Measurements from ENCODE around the gene REN.

Gene REN

DNA sequence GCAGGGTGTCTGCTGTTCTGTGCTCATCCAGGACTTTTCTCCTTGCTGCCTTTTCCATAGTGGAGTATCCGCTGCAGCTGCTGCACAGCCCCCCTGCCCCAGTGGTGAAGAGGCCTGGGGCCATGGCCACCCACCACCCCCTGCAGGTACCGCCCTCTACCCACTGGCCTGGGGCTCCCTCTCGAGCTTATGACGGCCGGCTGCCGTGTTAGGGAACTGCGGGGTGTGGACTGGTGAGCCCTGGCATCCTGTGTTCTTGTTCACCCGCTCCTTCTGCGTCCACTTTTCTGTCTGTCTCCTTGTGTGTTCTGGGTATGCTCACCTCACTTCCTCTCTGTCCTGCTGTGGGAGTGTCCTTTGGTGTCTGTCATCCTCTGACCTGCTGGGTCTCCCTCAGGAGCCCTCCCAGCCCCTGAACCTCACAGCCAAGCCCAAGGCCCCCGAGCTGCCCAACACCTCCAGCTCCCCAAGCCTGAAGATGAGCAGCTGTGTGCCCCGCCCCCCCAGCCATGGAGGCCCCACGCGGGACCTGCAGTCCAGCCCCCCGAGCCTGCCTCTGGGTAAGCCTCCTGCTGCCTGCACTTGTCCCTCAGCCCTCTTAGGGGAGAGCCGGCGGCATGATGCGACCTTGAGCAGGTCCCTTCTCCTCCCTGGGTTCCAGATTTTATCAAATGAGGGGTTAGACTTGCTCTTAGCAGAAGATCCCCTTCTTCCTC is 44.1 kb downstream of the REN start:
- H3K27me3 Mint-ChIP-seq (ENCODE audit: low read depth, poor library complexity) = no peaks in the 10 kb centered on the region
- H3K27ac Mint-ChIP-seq = no peak overlapping the region
- H3K4me1 Mint-ChIP-seq = peaks cover 28% of the 10 kb centered on the region
- no peaks in the 10 kb centered on the region for H3K9me3 Mint-ChIP-seq
- H3K36me3 Mint-ChIP-seq (ENCODE audit: low read depth) = peaks cover 59% of the 10 kb centered on the region
- DNase-seq = no peak
- TF ChIP-seq, protein P1, sequence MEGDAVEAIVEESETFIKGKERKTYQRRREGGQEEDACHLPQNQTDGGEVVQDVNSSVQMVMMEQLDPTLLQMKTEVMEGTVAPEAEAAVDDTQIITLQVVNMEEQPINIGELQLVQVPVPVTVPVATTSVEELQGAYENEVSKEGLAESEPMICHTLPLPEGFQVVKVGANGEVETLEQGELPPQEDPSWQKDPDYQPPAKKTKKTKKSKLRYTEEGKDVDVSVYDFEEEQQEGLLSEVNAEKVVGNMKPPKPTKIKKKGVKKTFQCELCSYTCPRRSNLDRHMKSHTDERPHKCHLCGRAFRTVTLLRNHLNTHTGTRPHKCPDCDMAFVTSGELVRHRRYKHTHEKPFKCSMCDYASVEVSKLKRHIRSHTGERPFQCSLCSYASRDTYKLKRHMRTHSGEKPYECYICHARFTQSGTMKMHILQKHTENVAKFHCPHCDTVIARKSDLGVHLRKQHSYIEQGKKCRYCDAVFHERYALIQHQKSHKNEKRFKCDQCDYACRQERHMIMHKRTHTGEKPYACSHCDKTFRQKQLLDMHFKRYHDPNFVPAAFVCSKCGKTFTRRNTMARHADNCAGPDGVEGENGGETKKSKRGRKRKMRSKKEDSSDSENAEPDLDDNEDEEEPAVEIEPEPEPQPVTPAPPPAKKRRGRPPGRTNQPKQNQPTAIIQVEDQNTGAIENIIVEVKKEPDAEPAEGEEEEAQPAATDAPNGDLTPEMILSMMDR (IDR thresholded peaks at IDR 0.05) = no peak
- H3K4me3 Mint-ChIP-seq = no peak overlapping the region

DNA sequence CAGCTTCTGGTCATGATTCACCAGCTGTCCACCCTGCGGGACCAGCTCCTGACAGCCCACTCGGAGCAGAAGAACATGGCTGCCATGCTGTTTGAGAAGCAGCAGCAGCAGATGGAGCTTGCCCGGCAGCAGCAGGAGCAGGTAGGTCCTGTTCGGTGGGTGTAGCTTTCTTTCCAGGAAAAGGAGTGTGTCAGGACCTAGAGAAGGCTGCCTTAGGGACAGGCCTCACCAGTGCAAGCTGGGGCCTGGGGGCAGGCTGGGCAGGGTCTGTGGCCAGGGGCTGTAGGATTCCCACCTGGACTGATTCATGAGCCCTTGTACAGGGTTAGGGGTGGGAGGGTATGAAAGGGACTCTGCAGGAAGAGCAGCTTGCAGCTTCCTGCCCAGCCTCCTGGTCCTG is 49.6 kb downstream of the REN start:
- H3K36me3 Mint-ChIP-seq (ENCODE audit: low read depth) = peaks cover 40% of the 10 kb centered on the region
- H3K4me1 Mint-ChIP-seq = peaks cover 12% of the 10 kb centered on the region
- H3K27me3 Mint-ChIP-seq (ENCODE audit: low read depth, poor library complexity) = no peaks in the 10 kb centered on the region
- no peak for DNase-seq
- TF ChIP-seq, protein P1 (IDR thresholded peaks at IDR 0.05) = no peak
- H3K4me3 Mint-ChIP-seq = no peak overlapping the region
- H3K9me3 Mint-ChIP-seq = no peaks in the 10 kb centered on the region
- H3K27ac Mint-ChIP-seq = no peak overlapping the region

DNA sequence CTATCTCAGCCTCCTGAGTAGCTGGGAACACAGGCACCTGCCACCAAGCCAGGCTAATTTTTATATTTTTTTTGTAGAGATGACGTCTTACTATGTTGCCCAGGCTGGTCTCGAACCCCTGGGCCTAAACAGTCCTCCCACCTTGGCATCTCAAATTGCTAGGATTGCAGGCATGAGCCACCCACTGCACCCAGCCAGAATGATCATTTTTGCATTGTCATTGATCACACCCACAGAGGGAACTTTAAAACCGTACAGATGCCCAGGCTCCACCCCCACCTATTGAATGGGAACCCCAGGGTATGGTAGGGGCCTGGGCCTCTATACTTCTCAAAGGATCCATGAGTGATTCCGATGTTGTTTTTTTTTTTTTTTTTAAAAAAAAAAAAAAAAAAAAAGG is 51.0 kb downstream of the REN start:
- no peak overlapping the region for H3K4me3 Mint-ChIP-seq
- DNase-seq = no peak
- peaks cover 18% of the 10 kb centered on the region for H3K4me1 Mint-ChIP-seq
- peak overlapping the region; percentile 42 for H3K27ac Mint-ChIP-seq
- no peaks in the 10 kb centered on the region for H3K27me3 Mint-ChIP-seq (ENCODE audit: low read depth, poor library complexity)
- no peaks in the 10 kb centered on the region for H3K9me3 Mint-ChIP-seq
- TF ChIP-seq, protein P1 (IDR thresholded peaks at IDR 0.05) = no peak
- H3K36me3 Mint-ChIP-seq (ENCODE audit: low read depth) = peaks cover 36% of the 10 kb centered on the region

DNA sequence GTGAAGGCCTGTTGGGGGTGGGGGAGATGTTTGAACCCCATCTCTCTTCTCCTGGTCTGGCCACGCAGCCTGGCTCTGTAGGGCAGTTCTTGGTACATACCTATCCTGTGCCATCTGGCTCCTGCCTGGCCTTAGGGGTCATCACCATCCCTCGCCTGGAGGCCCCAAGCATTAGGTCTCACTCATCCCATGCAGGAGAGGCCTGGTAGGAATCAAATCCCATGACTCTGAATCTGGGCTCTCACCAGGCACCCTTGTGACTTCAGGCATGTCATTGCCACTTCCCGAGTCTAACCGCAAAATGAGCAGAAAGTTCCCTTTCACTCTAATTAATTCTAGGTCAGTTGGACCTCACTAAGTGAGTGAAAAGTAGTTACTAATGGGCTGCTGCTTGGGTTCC is 51.5 kb downstream of the REN start:
- peak overlapping the region; percentile 68 for H3K27ac Mint-ChIP-seq
- TF ChIP-seq, protein P1 (IDR thresholded peaks at IDR 0.05) = no peak
- H3K36me3 Mint-ChIP-seq (ENCODE audit: low read depth) = peaks cover 31% of the 10 kb centered on the region
- H3K27me3 Mint-ChIP-seq (ENCODE audit: low read depth, poor library complexity) = no peaks in the 10 kb centered on the region
- H3K9me3 Mint-ChIP-seq = no peaks in the 10 kb centered on the region
- peaks cover 18% of the 10 kb centered on the region for H3K4me1 Mint-ChIP-seq
- DNase-seq = no peak
- H3K4me3 Mint-ChIP-seq = no peak overlapping the region

DNA sequence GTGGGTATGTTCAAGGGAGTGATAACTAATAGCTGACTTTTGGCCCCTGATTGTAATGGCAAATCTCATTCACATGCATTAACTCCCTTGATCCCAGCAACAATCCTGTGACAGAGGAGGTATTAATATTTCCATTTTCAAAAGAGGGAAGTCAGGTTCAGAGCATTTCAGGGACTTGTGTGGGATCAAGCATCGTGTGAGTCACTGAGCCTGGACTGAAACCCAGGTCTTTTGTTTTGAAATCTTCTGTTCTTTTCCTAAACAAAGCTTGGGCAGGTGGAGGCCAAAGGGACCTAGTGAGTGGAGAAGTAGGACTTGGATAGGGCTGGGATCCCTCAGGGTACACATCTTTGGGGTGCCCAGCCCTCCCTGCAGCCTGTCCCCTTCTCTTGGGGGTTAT is 52.2 kb downstream of the REN start:
- Mint-ChIP-seq H3K4me1 (peaks cover 22% of the 10 kb centered on the region), H3K36me3 (ENCODE audit: low read depth) (peaks cover 23% of the 10 kb centered on the region), H3K4me3 (no peak overlapping the region), H3K27me3 (ENCODE audit: low read depth, poor library complexity) (no peaks in the 10 kb centered on the region), H3K9me3 (no peaks in the 10 kb centered on the region), H3K27ac (no peak overlapping the region)
- no peak for DNase-seq
- TF ChIP-seq, protein P1 (IDR thresholded peaks at IDR 0.05) = no peak
